ENCODE data around the gene TOR2A. TPM values are rescaled to one million over a fixed set of nuclear protein-coding genes. Genes with fewer than 3 reads are reported as not detected.
A peak's percentile ranks its signal among the peaks of the same experiment; 100 is the strongest.
"Not testable (repeated sequence)": the region's sequence is repeated elsewhere in the genome, so short reads cannot be mapped to it uniquely, and the experiment has no call there.

TOR2A gene
- total and polyA plus RNA-seq, 4 donors = 4.5 to 12.7 (median 6.9) TPM

DNA sequence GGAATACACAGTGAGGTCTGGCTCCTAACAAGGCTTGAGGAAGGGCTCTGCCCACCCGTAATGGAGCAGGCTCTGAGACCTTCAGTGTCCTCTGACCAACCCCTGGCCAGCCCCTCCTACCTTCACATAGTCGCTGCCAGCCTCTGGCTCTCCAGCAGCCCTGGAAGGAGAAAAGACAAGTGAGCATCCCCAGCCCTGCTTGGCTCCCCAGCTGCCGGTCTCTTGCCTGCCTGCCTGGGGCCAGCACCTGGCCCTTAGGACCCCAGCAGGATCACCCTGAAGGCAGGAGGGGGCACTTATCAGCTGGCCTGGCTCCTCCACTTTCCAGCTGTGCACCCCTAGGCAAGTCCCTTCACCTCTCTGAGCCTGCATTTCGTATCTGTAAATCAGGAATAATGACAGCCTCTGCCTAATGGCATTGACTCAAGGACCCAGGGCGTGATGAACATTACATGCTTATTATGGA, 26.4 kb upstream of the TOR2A start:
- no peak overlapping the region for H3K4me3 ChIP-seq (ENCODE audit: low read length in 2 of 2)
- DNase-seq (no peak), ATAC-seq (ENCODE audit: low FRiP score) (peak; percentile 8)
- H3K4me1 ChIP-seq (ENCODE audit: control insufficient read depth in 1 of 2, insufficient read depth in 2 of 2, low read length in 2 of 2) = no peaks in the 10 kb centered on the region
- no peak overlapping the region for H3K27ac ChIP-seq (ENCODE audit: low read depth in 1 of 2, low read length in 2 of 2)
- 67 to 73% methylated on average over 5 of the region's 5 CpGs for WGBS, 2 donors
- no peaks in the 10 kb centered on the region for H3K36me3 ChIP-seq (ENCODE audit: control insufficient read depth in 1 of 2, insufficient read depth in 2 of 2, low read length in 1 of 2)
- no peaks in the 10 kb centered on the region for H3K9me3 ChIP-seq (ENCODE audit: control insufficient read depth, low read length)
- H3K27me3 ChIP-seq (ENCODE audit: control insufficient read depth in 1 of 2, insufficient read depth in 2 of 2, low read length in 1 of 2) = no peaks in the 10 kb centered on the region
- intact Hi-C loops (cut with DNase I) = no loop called here

DNA sequence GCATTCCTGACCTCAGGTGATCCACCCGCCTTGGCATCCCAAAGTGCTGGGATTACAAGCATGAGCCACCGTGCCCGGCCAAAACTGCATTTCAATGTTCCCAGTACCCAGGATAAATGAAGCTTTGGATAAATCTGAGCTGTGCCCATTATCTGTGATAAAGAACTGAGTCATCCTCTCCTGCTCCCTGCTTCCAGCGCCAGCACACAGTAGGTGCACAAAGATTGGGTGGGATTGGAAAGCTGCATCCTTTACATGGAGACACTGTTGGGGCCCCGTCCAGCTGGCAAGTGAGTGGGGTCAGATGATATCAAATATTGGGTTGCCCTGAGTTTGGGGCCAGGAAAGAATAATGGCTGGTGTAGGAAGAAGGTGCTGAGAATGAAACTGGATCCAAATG, 26.0 kb upstream of the TOR2A start:
- no peak overlapping the region for H3K4me3 ChIP-seq (ENCODE audit: low read length in 2 of 2)
- no peak overlapping the region for H3K27ac ChIP-seq (ENCODE audit: low read depth in 1 of 2, low read length in 2 of 2)
- no peaks in the 10 kb centered on the region for H3K4me1 ChIP-seq (ENCODE audit: control insufficient read depth in 1 of 2, insufficient read depth in 2 of 2, low read length in 2 of 2)
- ATAC-seq (ENCODE audit: low FRiP score) (no peak), DNase-seq (no peak)
- intact Hi-C loops (cut with DNase I) = no loop called here
- H3K36me3 ChIP-seq (ENCODE audit: control insufficient read depth in 1 of 2, insufficient read depth in 2 of 2, low read length in 1 of 2) = no peaks in the 10 kb centered on the region
- H3K9me3 ChIP-seq (ENCODE audit: control insufficient read depth, low read length) = no peaks in the 10 kb centered on the region
- 87 to 89% methylated on average over 5 of the region's 5 CpGs for WGBS, 2 donors
- no peaks in the 10 kb centered on the region for H3K27me3 ChIP-seq (ENCODE audit: control insufficient read depth in 1 of 2, insufficient read depth in 2 of 2, low read length in 1 of 2)

DNA sequence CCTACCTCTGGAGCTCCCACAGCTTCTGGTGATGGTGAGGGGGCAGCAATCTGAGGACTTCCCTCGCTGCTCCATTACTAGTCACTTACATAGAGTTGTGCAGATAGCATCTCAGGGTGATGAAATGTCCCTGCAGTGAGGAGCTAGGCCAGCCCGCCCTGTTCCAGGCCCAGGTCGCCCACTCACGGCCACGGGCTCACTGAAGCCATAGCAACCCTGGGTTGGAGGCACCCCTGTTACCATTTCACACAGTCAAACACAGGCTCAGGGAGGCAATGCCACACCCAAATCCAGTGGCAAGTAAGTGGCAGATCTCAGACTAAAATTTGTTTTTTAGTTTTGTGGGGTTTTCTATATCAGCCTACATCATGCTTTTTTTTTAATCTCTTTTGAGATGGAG, 23.7 kb upstream of the TOR2A start:
- intact Hi-C loops (cut with DNase I) = no loop called here
- Histone ChIP-seq H3K4me1 (ENCODE audit: control insufficient read depth in 1 of 2, insufficient read depth in 2 of 2, low read length in 2 of 2) (no peaks in the 10 kb centered on the region), H3K27ac (ENCODE audit: low read depth in 1 of 2, low read length in 2 of 2) (no peak overlapping the region), H3K36me3 (ENCODE audit: control insufficient read depth in 1 of 2, insufficient read depth in 2 of 2, low read length in 1 of 2) (no peaks in the 10 kb centered on the region), H3K9me3 (ENCODE audit: control insufficient read depth, low read length) (no peaks in the 10 kb centered on the region), H3K4me3 (ENCODE audit: low read length in 2 of 2) (no peak overlapping the region), H3K27me3 (ENCODE audit: control insufficient read depth in 1 of 2, insufficient read depth in 2 of 2, low read length in 1 of 2) (no peaks in the 10 kb centered on the region)
- WGBS, 2 donors = 83 to 85% methylated on average over 5 of the region's 5 CpGs
- ATAC-seq (ENCODE audit: low FRiP score) (no peak), DNase-seq (no peak)

DNA sequence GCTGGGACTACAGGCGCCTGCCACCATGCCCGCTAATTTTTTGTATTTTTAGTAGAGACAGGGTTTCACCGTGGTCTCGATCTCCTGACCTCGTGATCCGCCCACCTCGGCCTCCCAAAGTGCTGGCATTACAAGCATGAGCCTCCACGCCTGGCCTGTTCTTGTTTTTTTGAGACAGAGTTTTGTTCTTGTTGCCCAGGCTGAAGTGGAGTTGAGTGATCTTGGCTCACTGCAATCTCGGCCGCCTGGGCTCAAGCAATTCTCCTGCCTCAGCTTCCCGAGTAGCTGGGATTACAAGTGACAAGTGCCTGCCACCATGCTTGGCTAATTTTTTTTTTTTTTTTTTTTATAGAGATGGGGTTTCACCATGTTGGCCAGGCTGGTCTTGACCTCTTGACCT, 21.7 kb upstream of the TOR2A start:
- intact Hi-C loops (cut with DNase I); DNase-seq; H3K36me3 ChIP-seq (ENCODE audit: control insufficient read depth in 1 of 2, insufficient read depth in 2 of 2, low read length in 1 of 2); ATAC-seq (ENCODE audit: low FRiP score); H3K27me3 ChIP-seq (ENCODE audit: control insufficient read depth in 1 of 2, insufficient read depth in 2 of 2, low read length in 1 of 2); H3K27ac ChIP-seq (ENCODE audit: low read depth in 1 of 2, low read length in 2 of 2); H3K4me1 ChIP-seq (ENCODE audit: control insufficient read depth in 1 of 2, insufficient read depth in 2 of 2, low read length in 2 of 2); H3K9me3 ChIP-seq (ENCODE audit: control insufficient read depth, low read length); H3K4me3 ChIP-seq (ENCODE audit: low read length in 2 of 2): not testable (repeated sequence)
- WGBS, 2 donors = 78 to 79% methylated on average over 11 of the region's 11 CpGs

DNA sequence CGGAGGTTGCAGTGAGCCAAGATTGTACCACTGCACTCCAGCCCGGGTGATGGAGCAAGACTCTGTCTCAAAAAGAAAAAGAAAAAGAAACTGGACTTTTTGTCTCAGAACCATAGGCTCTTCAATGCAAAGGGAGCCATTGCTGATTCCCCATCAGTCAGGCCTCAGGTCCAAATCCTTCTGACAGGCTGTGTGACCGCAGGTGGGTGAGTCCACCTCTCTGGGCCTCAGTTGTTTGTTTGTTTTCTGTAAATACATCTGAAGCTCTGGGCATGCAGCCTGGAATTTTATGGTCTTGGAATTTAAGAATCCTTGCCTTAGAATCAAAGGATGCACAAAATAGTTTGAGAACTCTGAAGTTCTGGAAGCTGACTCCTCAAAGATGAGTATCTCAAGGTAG, 21.1 kb upstream of the TOR2A start:
- no peak overlapping the region for H3K27ac ChIP-seq (ENCODE audit: low read depth in 1 of 2, low read length in 2 of 2)
- no peaks in the 10 kb centered on the region for H3K9me3 ChIP-seq (ENCODE audit: control insufficient read depth, low read length)
- DNase-seq (no peak), ATAC-seq (ENCODE audit: low FRiP score) (no peak)
- no peaks in the 10 kb centered on the region for H3K36me3 ChIP-seq (ENCODE audit: control insufficient read depth in 1 of 2, insufficient read depth in 2 of 2, low read length in 1 of 2)
- 92 to 98% methylated on average over 3 of the region's 3 CpGs for WGBS, 2 donors
- no peaks in the 10 kb centered on the region for H3K4me1 ChIP-seq (ENCODE audit: control insufficient read depth in 1 of 2, insufficient read depth in 2 of 2, low read length in 2 of 2)
- no peaks in the 10 kb centered on the region for H3K27me3 ChIP-seq (ENCODE audit: control insufficient read depth in 1 of 2, insufficient read depth in 2 of 2, low read length in 1 of 2)
- H3K4me3 ChIP-seq (ENCODE audit: low read length in 2 of 2) = no peak overlapping the region
- intact Hi-C loops (cut with DNase I) = no loop called here

DNA sequence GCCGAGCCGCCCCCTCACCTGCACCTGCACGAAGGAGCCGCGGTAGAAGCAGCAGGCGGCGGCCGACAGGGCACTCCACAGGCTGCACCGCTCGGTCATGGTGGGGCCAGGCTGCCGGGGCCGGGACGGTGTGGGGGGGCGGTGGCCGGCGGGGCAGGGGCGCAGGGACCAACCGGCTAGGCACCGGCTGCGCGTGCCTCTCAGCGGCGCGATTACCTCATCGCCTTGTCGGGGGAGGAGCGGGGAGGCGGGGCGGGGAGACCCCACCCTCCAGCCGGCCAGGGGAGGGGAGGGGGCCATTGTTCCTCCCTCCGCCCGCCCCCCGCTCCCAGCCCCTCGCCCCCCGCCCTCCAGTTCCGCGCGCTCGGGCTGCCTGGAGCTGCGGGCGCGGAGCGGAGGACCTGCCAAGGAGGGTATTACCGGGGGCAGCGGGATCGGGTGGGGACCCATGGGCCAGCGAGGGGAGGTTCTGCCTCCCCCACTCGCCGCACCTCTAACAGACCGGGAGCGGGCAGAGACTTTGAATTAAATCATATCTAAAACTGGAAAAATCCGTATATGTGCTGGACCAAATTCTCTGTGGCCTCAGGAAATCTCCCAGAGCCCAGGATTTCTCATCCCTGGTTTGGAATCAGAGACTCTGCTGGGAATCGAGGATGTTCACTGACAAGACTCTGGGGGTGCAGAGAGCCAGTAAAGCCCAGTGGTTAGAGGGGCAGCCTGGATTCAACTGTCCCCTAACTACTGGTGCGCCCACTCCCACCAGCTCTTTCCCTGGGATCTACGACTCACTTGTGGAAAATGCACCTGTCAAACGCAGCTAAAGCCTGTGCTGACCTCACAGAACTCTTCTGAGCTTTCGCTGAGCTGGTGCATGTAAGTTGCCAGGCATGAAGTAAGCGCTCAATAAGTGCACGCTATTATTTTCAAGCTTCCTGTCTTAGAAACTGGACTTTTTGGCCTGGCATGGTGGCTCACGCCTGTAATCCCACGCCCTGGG, 20.3 kb upstream of the TOR2A start:
- no peaks in the 10 kb centered on the region for H3K27me3 ChIP-seq (ENCODE audit: control insufficient read depth in 1 of 2, insufficient read depth in 2 of 2, low read length in 1 of 2)
- intact Hi-C loops (cut with DNase I) = no loop called here

DNA sequence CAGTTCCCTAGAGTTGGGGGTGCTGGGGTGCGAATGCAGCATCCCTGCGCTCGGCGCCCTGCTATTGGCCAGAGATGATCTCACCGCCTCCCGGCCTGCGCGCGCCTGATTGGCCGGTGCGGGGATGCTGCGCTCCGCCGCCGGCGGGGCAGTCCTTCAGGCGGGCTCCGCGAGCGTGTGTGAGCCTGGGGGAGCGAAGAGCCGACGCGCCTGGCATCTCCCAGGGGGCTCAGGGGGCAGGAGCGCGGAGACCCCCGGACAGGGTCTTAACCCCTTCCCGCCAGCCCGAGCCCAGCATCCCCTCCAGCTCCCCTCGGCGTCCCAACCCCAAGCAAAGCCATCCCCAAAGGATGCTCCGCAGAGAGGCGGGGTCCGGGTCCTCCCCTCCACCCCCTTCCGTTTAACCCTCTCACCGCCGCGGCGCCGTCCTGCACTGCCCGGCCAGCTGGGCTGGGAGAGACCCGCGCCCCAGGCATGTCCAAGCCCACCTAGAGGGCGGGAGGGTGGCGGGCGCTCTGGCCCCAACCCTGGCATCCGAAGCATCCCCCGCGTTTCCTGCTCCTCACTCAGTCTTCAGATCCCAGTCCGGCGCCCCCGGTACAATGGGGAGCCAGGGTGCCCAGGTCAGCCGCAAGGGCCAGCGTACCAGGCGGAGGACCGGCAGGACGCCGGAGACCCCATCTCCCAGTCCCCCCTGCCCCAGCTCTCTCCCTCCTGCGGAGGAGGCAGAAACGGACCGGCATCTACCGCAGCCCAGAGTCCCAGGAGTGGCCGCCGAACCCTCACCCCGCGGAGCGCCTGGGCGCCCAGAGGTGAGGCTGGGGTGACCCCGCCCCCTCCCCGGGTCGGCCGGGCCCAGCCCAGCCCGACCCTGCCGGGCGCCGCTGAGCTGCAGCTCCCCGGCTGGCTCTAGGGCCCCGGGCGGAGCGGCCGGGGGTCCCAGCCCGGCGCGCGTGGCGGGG, 19.3 kb upstream of the TOR2A start:
- intact Hi-C loops (cut with DNase I) = no loop called here
- Histone ChIP-seq H3K27ac (ENCODE audit: low read depth in 1 of 2, low read length in 2 of 2) (no peak overlapping the region), H3K36me3 (ENCODE audit: control insufficient read depth in 1 of 2, insufficient read depth in 2 of 2, low read length in 1 of 2) (no peaks in the 10 kb centered on the region), H3K4me1 (ENCODE audit: control insufficient read depth in 1 of 2, insufficient read depth in 2 of 2, low read length in 2 of 2) (no peaks in the 10 kb centered on the region), H3K4me3 (ENCODE audit: low read length in 2 of 2) (no peak overlapping the region), H3K27me3 (ENCODE audit: control insufficient read depth in 1 of 2, insufficient read depth in 2 of 2, low read length in 1 of 2) (no peaks in the 10 kb centered on the region), H3K9me3 (ENCODE audit: control insufficient read depth, low read length) (no peaks in the 10 kb centered on the region)
- DNase-seq (no peak), ATAC-seq (ENCODE audit: low FRiP score) (peak; percentile 9)
- WGBS, 2 donors = 23 to 35% methylated on average over 46 to 86 of the region's 86 CpGs

More for the DNA sequence above, 20.3 kb upstream of the TOR2A start:
- WGBS, 2 donors = 17 to 19% methylated on average over 38 to 61 of the region's 61 CpGs
- ATAC-seq (ENCODE audit: low FRiP score) (peak; percentile 59), DNase-seq (no peak)
- Histone ChIP-seq H3K4me1 (ENCODE audit: control insufficient read depth in 1 of 2, insufficient read depth in 2 of 2, low read length in 2 of 2) (no peaks in the 10 kb centered on the region), H3K27ac (ENCODE audit: low read depth in 1 of 2, low read length in 2 of 2) (no peak overlapping the region), H3K36me3 (ENCODE audit: control insufficient read depth in 1 of 2, insufficient read depth in 2 of 2, low read length in 1 of 2) (no peaks in the 10 kb centered on the region), H3K4me3 (ENCODE audit: low read length in 2 of 2) (no peak overlapping the region), H3K9me3 (ENCODE audit: control insufficient read depth, low read length) (no peaks in the 10 kb centered on the region)

DNA sequence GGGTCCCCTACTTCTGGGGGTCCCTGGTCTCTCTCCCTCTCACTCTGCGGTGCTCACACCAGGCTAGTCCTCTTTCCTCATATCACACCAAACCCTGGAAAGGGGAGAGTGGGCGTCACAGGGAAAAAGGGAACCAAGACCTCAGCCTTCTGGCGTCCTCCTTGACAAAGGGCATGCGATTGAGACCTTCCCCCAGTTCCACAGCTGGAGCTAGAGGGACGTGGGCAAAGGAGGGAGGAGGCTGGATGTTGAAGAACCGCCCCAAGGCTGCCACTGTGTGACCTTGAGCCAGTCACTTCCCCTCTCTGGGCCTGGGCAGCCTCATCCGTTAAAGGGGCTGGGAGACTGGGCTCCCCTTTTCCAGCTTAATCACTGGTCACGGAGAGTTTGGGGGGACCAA, 18.5 kb upstream of the TOR2A start:
- Histone ChIP-seq H3K9me3 (ENCODE audit: control insufficient read depth, low read length) (no peaks in the 10 kb centered on the region), H3K27ac (ENCODE audit: low read depth in 1 of 2, low read length in 2 of 2) (no peak overlapping the region), H3K4me1 (ENCODE audit: control insufficient read depth in 1 of 2, insufficient read depth in 2 of 2, low read length in 2 of 2) (no peaks in the 10 kb centered on the region), H3K36me3 (ENCODE audit: control insufficient read depth in 1 of 2, insufficient read depth in 2 of 2, low read length in 1 of 2) (no peaks in the 10 kb centered on the region), H3K4me3 (ENCODE audit: low read length in 2 of 2) (no peak overlapping the region), H3K27me3 (ENCODE audit: control insufficient read depth in 1 of 2, insufficient read depth in 2 of 2, low read length in 1 of 2) (no peaks in the 10 kb centered on the region)
- WGBS, 2 donors = 80 to 81% methylated on average over 7 to 8 of the region's 8 CpGs
- intact Hi-C loops (cut with DNase I) = no loop called here
- no peak for ATAC-seq (ENCODE audit: low FRiP score)
- no peak for DNase-seq

All from aorta (tissue), 5 donors.